G401.6 (cell line): ENCODE data around the gene RAPH1.
"Not testable (repeated sequence)": the region's sequence is repeated elsewhere in the genome, so short reads cannot be mapped to it uniquely, and the experiment has no call there.

Source experiments
- FAIRE-seq: peaks from 2 replicates; lab custom pipeline; 2012; peaks lifted over from hg19 to GRCh38; lab: Jason Lieb, UNC

Gene RAPH1

DNA sequence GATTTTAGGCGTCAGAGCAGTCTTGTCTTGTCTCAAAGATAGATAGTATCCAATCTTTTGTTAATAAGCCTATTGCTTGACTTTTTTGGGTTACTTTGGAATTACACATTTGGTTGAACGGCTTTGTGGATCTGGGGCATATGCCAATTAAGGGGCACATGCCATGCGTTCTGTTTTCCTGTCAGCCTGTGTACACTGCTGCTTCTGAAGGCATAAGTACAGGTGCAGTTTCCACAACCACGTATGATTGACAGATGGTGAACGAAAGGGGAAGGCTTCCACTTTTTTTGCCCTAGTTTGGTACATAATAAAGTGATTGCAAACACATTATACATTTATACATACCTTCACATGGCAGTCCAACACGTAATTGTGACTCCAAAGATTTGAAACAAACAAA is 102.3 kb downstream of the RAPH1 start:
- FAIRE-seq: no peak

DNA sequence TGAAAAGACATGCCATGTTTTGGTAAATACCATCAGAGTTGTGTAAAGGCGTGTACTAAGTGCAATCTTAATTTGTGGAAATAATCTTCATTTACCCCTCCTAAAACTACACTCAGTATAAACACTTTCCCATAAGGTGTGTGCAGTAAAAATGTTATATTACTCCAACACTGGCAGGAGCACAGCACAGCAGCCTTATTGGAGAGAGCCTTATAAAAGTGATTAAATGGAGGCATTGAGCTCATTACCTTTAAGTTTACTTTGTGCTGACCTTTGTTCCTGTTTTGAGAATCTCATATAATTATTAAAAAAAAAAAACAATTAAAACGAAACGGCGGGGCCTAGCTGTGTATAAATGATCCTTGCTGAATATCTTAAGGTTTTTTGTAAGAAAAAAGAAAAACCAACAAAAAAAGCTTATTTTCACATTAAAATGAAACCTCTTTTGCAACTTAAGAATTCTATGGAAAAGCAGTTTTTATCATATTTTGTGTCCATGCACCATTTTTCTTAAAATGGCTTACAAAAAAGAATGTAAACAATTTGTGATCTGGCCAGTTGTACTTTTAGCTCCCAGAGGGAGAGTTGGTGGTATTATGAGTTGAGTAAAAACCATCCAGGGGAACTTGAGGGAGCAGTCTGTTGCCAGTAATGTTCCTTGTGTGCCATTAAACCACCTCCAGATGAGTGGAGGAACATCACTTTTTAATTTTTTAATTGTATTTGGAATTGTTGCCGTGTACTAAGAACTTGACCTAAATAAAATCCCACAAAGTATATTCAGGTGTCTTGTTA is 103.5 kb downstream of the RAPH1 start:
- no peak for FAIRE-seq

DNA sequence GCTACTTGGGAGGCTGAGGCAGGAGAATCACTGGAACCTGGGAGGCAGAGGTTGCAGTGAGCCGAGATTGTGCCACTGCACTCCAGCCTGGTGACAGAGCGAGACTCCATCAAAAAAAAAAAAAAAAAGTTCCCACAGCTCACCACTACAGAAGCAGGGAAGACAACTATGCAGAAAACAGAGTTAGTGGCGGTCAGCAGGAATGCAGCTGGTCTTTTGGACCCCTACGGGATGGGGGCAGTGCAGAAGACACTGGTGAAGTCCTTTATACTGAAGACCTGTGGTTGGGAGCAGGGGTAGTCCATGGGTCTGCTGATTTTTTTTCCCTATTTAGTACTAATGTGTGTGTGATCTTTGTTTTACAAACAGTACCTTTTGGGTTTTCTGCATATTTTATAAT is 105.5 kb downstream of the RAPH1 start:
- not testable (repeated sequence) for FAIRE-seq

DNA sequence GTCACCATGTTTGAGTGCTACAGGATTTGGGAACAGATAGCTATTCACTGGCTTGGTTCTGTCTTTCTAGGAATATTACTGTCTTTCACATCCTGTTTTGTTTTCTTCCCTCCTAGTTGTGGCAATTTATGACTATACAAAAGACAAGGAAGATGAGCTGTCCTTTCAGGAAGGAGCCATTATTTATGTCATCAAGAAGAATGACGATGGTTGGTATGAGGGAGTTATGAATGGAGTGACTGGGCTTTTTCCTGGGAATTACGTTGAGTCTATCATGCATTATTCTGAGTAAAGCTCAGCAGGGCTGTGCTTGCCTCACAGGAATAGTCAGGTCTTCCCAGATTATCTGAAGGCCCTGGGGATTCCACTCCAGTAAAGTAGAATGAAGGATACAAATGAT is 108.0 kb downstream of the RAPH1 start:
- no peak for FAIRE-seq

DNA sequence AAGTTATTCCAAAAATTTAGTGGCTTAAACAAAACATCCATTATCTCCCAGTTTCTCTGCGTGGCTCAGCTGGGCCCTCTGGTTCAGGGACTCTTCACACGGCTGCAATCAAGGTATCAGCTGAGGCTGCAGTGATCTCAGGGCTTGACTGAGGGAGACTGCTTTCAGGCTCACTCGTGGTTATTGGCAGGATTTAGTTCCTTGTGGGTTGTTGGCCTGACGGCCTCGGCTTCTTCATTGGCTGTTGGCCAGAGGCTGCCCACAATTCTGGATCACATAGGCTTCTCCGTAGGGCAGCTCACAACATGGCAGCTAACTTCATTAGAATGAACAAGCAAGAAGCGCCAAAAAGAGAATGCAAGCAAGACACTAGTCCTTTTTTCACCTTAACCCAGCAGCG is 116.8 kb downstream of the RAPH1 start:
- no peak for FAIRE-seq

DNA sequence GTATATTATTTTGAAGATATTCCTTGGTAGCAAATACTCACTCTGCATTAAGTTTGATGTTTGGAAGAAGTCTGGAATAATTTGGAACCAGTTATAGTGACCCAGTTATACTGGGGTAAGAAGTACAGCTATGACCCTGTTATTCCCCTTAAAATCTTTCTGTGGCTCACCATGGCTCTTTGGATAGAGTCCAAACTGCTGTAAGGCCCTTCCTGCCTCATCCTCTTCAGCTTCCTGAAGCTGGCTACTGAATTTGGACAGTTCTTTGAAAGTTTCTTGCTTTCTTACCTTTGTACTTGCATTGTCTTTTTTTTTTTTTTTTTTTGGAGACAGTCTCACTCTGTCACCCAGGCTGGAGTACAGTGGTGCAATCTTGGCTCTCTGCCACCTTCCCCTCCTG is 121.3 kb downstream of the RAPH1 start:
- no peak for FAIRE-seq

DNA sequence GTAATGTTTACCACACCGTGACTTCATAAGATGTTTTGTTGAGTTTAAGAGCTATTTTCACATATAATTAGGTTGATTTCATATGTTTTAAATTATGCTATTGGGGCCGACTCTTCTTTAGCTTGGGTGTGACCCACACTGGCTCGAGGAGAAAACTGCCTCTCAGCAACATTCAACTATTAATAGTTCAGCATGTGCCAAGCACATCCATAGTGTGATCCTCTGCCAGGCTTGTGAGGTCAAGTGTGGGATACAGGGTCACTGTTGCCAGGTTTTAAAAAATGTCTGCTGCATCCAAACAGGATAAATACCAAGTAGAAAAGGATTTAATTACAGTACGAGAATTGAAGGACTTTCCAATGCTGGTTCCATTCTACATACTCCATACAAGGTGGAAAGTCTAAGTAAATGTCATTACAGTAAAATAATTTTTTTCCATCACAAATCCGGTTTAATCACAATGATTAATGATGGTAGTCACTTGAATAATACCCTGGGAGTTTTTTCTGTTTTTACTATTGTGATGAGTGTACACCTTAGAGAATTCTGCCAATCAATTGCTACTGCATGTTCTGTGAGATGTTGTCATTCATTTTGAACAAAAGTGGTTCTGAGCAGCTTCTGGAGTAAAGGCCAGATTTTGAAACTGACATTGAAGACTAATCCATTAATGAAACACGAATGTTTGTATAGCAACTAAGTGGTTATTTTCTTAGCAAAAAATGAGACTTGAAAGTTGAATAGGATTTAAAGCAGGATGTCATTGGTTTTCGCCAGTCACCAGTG is 122.4 kb downstream of the RAPH1 start:
- FAIRE-seq: no peak

DNA sequence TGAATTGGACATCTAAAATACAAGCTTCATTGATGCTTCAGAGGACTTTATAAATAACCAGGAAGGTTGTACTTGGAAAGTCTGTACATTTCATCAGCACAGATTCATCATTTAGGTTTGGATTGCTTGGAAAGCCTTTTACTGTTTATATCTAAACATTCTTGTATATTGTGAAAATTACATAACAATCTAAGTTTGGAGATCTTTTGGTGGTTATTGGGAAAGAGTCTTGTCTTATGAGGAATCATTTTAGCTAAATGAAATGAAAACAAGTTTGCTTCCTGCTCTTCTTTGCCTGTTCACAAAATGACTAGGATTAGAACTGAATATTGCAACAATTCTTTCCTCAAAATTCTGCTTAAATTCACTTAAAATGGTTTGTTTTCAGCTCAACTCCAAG is 127.6 kb downstream of the RAPH1 start:
- no peak for FAIRE-seq

DNA sequence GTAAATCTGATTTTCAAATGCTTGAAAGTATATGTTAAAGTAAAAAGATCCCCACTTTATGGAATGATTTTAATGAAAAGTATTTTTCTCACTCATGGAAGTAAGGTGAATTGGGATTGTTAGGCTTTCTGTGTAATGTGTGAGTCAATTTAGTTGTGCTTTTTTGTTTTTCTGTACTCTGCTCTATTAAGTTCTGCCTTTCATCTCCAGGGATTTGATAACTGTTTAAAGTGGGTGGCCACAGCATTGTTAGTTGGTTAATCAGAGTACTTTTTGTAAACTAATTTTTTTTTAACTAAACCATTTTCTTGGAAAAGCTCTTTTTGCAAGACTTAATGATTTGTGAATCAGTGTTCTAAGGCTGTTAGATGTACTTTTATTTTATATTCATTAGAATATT is 130.1 kb downstream of the RAPH1 start:
- no peak for FAIRE-seq

DNA sequence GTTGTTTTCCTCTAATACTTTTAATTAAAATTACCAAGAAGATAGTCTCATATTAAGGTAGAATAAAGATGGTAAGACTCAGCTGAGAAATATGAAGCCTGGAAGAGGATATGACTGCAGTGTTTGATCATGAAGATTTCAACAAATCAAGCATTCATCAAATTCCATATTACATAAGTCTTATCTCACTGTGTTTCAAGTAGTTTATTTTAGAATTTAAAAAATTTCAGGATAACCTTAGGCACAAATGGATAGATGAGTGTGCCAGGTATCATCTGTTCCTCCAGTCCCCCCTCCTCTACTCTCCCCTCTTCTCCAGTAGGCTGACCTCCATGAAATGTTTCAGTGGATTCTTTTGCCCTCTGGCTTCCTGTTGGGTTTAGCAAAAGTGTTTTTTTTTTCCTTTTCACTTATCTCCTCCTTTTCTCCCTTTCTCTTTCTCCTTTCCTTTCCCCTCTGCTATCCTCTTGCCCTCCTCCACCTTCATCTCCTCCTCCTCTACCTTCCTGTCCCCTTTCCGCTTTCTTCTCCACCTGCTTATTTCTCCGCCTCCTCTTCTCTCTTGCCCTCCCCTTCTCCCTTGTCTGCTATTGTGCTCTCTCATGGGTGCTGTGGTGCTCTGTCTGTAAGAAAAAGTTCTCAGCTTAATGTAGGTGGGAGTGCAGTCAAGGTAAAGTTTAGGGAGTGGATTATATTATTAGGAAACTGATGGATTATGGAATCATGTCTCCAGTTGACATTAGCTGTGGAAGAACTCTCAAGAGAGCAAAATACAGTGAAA is 134.1 kb downstream of the RAPH1 start:
- FAIRE-seq: peak; percentile 45

DNA sequence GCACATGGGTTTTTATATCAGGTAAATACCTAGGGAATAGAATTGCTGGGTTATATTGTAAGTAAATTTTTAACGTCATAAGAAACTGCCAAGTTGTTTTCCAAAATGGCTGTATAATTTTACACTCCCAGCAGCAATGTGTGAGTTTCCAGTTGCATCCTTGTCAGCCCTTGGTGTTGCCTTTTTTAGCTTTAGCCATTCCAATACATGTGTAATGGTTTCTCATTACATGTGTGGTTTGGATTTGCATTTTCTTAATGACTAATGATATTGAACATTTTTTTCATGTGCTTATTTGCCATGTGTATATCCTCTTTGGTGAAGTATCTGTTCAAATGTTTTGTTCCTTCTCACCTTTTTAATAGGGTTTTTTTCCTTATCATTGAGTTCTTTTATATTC is 136.1 kb downstream of the RAPH1 start:
- FAIRE-seq: no peak

DNA sequence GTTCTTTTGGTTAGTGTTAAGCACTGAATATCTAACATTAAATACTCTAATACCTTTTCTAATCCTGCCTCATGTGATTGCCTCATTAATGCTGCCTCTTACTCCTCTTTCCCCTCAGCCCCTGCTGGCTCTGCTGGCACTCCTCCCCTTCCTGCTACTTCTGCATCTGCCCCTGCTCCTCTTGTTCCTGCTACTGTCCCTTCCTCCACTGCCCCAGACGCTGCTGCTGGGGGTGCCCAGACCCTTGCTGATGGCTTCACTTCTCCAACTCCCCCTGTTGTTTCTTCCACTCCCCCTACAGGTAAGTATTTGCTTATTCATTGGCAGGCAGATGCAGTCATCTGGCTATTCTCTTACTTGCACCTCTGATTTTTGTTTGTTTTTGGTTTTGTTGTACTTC is 138.4 kb downstream of the RAPH1 start:
- FAIRE-seq: no peak

DNA sequence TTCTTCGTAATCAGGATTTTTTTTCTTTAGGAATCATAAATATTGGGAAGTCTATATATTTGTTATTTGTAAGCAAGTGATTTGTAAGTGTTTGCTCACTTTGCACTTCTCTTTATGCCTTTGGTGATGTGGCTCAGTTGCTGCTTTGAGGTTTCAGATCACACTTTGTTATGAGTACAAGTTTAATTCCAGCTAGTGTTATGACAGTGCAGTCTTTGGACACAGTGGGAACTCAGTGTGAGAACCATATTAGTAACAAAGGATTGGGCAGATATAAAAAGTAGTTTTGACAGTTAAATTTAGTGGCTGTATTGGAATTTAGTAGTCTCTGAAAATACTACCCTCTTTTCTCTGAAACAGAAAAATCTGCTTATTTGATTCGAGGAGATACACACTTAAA is 139.2 kb downstream of the RAPH1 start:
- no peak for FAIRE-seq

DNA sequence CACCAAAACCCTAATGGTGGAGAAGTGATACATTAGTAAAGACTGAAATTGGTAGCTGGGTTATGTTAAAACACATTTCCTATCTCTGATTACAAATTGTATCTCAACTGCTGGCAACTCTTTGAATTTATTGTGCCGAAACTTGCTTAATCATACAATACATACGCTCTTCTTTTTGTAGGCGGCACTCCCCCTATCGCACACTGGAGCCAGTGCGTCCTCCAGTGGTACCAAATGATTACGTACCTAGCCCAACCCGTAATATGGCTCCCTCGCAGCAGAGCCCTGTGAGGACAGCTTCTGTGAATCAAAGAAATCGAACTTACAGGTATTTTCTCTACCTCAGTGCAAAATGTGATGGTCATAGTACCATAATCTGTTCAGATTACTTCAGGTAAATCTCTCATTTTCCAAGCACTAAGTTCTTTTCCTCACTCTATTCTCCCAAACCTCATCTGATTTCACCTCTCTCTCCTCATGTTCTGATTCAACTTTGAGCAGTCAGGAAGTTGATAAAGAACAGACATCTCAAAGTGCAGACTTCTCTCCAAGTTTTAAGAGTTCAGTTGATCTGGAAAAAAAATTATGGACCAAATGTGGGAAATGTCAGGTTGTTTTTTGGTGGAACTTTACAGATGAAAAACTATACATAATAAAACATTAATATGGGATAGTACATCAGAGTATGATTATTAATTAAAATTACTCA is 140.4 kb downstream of the RAPH1 start:
- no peak for FAIRE-seq

DNA sequence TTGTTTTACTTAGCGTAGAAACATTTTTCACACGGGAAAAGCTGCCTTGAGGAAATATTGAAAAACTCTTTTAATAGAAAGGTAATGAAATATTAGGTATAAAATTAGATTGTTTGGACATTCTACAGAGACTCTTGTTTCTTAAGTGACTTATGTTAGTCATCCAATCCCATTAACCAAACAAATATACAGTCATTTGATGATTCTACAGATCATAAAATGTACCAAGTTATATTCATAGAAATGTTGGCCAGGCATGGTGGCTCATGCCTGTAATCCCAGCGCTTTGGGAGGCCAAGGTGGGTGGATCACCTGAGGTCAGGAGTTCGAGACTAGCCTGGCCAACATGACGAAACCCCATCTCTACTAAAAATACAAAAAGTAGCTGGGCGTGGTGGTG is 146.9 kb downstream of the RAPH1 start:
- FAIRE-seq: not testable (repeated sequence)

DNA sequence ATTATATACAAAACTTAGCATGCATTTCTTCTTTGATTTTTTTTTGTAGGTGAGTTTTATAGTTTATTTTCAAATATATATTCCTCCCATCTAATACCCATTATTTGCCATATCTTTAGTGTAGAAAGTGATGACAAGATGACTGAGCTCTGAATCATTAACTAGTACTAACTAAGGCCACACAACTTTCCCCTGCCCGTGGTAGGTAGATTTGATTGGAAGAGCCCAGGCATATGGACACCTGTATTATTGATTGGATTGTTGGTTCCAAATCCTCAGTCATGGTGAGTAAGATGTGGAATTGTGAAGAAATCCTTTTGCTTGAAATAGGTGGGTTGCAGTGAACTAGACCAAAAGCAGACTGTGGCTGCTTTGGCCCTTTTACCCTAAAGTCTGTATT is 152.1 kb downstream of the RAPH1 start:
- FAIRE-seq: no peak

DNA sequence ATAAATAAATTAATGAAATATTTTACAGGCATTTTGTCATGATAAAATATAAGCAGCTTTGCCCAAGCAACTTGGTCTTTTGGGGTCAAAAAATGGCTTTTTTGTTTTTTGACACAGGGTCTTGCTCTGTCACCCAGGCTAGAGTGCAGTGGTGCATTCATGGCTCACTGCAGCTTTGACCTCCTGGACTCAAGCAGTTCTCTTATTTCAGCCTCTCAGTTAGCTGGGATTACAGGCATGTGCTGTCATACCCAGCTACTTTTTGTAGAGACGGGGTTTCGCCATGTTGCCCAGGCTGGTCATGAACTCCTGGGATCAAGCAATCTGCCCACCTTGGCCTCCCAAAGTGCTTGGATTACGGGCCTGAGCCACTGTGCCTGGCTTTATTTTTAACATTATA is 155.9 kb downstream of the RAPH1 start:
- FAIRE-seq: no peak

DNA sequence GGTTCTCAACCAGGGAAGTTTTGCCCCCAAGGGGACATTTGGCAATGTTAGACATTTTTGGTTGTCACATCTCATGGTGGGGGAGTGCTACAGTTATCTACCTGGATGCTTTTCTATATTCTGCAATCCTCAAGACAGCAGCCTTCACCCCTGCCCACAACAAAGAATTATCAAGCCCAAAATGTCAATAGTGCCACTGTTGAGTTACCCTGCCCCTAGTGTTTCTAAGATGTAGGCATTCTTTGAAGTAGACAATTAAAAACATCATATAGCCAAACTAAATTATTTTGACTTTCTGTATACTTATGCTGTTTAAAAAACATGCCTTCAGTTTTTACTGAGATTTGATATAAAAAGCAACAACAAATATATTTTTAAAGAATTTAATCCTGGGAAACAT is 158.9 kb downstream of the RAPH1 start:
- peak; percentile 34 for FAIRE-seq

DNA sequence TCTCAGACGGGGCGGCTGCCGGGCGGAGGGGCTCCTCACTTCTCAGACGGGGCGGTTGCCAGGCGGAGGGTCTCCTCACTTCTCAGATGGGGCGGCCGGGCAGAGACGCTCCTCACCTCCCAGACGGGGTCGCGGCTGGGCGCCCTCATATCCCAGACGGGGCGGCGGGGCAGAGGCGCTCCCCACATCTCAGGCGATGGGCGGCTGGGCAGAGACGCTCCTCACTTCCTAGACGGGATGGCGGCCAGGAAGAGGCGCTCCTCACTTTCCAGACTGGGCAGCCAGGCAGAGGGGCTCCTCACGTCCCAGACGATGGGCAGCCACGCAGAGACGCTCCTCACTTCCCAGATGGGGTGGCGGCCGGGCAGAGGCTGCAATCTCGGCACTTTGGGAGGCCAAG is 162.4 kb downstream of the RAPH1 start:
- not testable (repeated sequence) for FAIRE-seq

DNA sequence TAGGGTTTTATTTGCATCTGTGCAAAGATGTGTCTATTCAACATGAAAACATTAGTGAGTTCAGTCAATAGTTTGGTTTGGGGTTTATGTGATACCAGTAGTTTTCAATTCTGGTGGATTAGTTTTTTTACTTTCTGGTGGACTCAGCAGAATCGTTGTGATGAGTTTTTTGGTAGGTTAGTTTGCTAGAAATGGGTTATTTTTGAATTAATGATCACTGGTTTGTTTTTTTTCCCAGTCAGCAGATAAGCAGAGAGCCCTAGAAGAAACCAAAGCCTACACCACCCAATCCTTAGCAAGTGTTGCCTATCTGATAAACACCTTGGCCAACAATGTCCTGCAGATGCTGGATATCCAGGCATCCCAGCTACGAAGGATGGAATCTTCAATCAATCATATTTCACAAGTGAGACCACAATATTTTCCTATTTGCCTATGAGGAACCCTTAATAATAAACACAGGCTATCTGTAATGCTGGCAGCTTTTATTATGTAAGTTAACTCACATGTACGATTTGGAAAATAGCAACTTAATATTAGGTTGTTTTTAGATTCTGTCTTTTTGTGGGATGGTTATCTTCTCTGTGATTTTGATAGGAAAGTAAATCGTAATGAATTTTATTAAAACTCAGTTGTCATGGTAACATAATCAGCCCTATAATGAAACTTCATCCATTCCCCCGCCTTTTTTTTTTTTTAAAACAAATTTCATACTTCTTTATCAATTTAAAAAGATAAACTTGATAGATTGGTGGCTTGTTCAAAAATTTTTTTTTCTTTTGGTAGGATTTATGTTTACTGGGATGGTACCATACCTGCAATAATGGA is 168.2 kb downstream of the RAPH1 start:
- no peak for FAIRE-seq

DNA sequence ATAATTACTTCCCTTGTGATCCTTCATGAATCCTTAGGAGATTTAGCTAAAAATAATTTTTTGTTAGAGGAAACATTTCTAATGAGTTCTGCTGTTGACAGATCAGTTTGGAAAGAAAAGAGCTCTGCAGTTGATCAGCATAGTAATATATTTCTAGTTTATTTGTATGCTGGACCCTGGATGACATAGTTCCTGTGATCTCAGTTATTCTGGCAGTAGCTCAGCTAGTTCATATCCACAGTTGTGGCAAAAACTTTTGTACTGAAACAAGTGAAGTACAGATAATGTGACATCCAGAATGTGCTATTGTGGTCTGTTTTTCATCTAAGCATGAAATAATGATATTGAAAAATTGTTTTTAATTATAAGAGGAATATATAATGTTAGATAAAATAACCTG is 173.2 kb downstream of the RAPH1 start:
- FAIRE-seq: no peak

DNA sequence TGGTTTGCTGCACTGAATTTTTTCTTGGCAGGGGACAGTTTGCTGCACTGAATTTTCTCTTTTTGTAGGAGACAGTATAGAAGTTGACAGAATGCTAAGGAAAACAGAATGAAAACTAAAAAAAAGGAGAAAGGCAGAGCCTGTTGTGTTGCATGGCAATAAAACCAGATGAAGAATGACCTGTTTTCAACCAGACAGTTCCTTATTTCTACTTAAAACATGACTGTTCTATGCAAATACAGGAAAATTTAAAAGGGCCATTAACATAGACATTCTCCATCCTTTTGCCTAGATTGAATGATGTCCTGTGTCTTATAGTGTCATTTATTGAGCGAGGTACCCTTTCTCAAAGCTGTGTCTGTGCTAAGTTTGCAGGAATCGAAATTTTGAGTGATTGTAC is 173.6 kb downstream of the RAPH1 start:
- FAIRE-seq: no peak
